SK-N-SH (cell line): ENCODE results near the gene ATG2A. TPM values are rescaled to one million over a fixed set of nuclear protein-coding genes. Genes with fewer than 3 reads are reported as not detected.

Experiments used
- CTCF ChIA-PET: fragments of 300-600, 350-600 bp; formaldehyde crosslinking; extraction: SDS; loops from one replicate; lab custom pipeline; 2021; lab: Yijun Ruan, JAX
- POLR2A ChIA-PET: fragments of 350-600 bp; sonication (Branson Sonifier 250); formaldehyde crosslinking; extraction: SDS; loops from one replicate; lab custom pipeline; 2020; ENCODE audit warnings: antibody characterized with exemption, inconsistent platforms; lab: Yijun Ruan, JAX
- DNase-seq: peaks from one replicate; pipeline ENCODE4 v3.0.0; 2012
- H2AFZ ChIP-seq: fragments of 200-600 bp; sonication (generic); 2 replicates; pipeline ENCODE4 v1.8.1; 2016; ENCODE audit warnings: antibody characterized with exemption, mild to moderate bottlenecking, low read depth
- H3F3A ChIP-seq: fragments of 200-600 bp; sonication (generic); replicated peaks from 2 replicates; pipeline ENCODE3; 2016; ENCODE audit warnings: antibody characterized with exemption, mild to moderate bottlenecking; ENCODE audit not compliant: insufficient read depth
- H3K27ac ChIP-seq, 2 experiments: fragments of 200-500 bp in 1 of 2; fragments of 200-600 bp in 1 of 2; sonication (Bioruptor generic) in 1 of 2; sonication (generic), shearing (Covaris generic) in 1 of 2; 2 replicates each; pipeline versions ENCODE4 v1.5.1 to v1.6.1; 2014 to 2016; ENCODE audit warnings: low read depth in 2 of 2, inconsistent platforms in 1 of 2, low read length in 1 of 2, mild to moderate bottlenecking in 1 of 2, mixed read lengths in 1 of 2
- H3K27me3 ChIP-seq: fragments of 200-600 bp; sonication (generic), shearing (Covaris generic); 2 replicates; pipeline ENCODE4 v1.6.1; 2016; ENCODE audit warnings: mixed run types; ENCODE audit not compliant: insufficient read depth
- H3K36me3 ChIP-seq, 2 experiments: fragments of 200-500 bp in 1 of 2; fragments of 200-600 bp in 1 of 2; sonication (Bioruptor generic) in 1 of 2; sonication (generic) in 1 of 2; replicated peaks in 1 of 2; 2 replicates each; pipeline versions ENCODE3 to v1.5.1; 2014 to 2016; ENCODE audit warnings: low read length in 1 of 2, mild to moderate bottlenecking in 1 of 2; ENCODE audit not compliant: insufficient read depth in 2 of 2, control insufficient read depth in 1 of 2
- H3K4me1 ChIP-seq, 2 experiments: fragments of 200-500 bp in 1 of 2; fragments of 200-600 bp in 1 of 2; sonication (Bioruptor generic) in 1 of 2; sonication (generic), shearing (Covaris generic) in 1 of 2; 2 replicates each; pipeline versions ENCODE4 v1.5.1 to v1.6.1; 2014 to 2016; ENCODE audit warnings: low read depth in 1 of 2, low read length in 1 of 2, mixed run types in 1 of 2; ENCODE audit not compliant: insufficient read depth in 2 of 2, control insufficient read depth in 1 of 2
- H3K4me2 ChIP-seq: fragments of 200-600 bp; sonication (generic), shearing (Covaris generic); 2 replicates; pipeline ENCODE4 v1.6.1; 2017; ENCODE audit warnings: mixed run types
- H3K4me3 ChIP-seq, 2 experiments: fragments of 200-500 bp in 1 of 2; fragments of 200-600 bp in 1 of 2; sonication (Bioruptor generic) in 1 of 2; sonication (generic), shearing (Covaris generic) in 1 of 2; 2 replicates each; pipeline versions ENCODE4 v1.5.1 to v1.8.1; 2014 to 2016; ENCODE audit warnings: low read depth in 2 of 2, inconsistent platforms in 1 of 2, low read length in 1 of 2, mild to moderate bottlenecking in 1 of 2, mixed read lengths in 1 of 2, moderate library complexity in 1 of 2
- H3K79me2 ChIP-seq: fragments of 200-600 bp; sonication (generic); 2 replicates; pipeline ENCODE4 v1.8.1; 2017; ENCODE audit warnings: mild to moderate bottlenecking; ENCODE audit not compliant: insufficient read depth
- H3K9ac ChIP-seq: fragments of 200-600 bp; sonication (generic); 2 replicates; pipeline ENCODE4 v1.6.1; 2017; ENCODE audit warnings: mixed run types
- H3K9me2 ChIP-seq: fragments of 200-600 bp; sonication (generic); 2 replicates; pipeline ENCODE4 v1.6.1; 2017; ENCODE audit warnings: mixed run types
- H3K9me3 ChIP-seq: fragments of 200-600 bp; sonication (generic); 2 replicates; pipeline ENCODE4 v1.6.1; 2017; ENCODE audit warnings: mixed run types, mild to moderate bottlenecking, moderate library complexity
- H4K20me1 ChIP-seq: fragments of 200-600 bp; sonication (generic); 2 replicates; pipeline ENCODE4 v1.6.1; 2017; ENCODE audit warnings: mild to moderate bottlenecking, mixed run types; ENCODE audit not compliant: insufficient read depth
- ELF1 ChIP-seq: IDR thresholded peaks from 2 replicates; pipeline ENCODE4 v1.4.0; 2012
- EZH2phosphoT487 ChIP-seq: fragments of 200-600 bp; sonication (generic); IDR thresholded peaks from 2 replicates; pipeline ENCODE4 v1.6.1; 2017; ENCODE audit warnings: low read depth, mixed run types, mild to moderate bottlenecking, antibody characterized with exemption, moderate library complexity, borderline replicate concordance
- FOSL2 ChIP-seq: IDR thresholded peaks from 2 replicates; pipeline ENCODE4 v1.4.0; 2012; ENCODE audit warnings: low read depth, mild to moderate bottlenecking, moderate library complexity, borderline replicate concordance
- JUND ChIP-seq: IDR thresholded peaks from 2 replicates; pipeline ENCODE4 v1.4.0; 2012
- MEF2A ChIP-seq: IDR thresholded peaks from 2 replicates; pipeline ENCODE4 v1.4.0; 2012; ENCODE audit warnings: low read depth, borderline replicate concordance
- NRF1 ChIP-seq: IDR thresholded peaks from 2 replicates; pipeline ENCODE4 v1.6.1; 2012; ENCODE audit warnings: low read depth, mild to moderate bottlenecking, low read length
- PBX3 ChIP-seq: IDR thresholded peaks from 2 replicates; pipeline ENCODE4; 2012
- POLR2AphosphoS5 ChIP-seq: IDR thresholded peaks from 2 replicates; pipeline ENCODE4 v1.6.1; 2012; ENCODE audit warnings: low read depth, low read length
- RCOR1 ChIP-seq: fragments of 150-350 bp; IDR thresholded peaks from 2 replicates; pipeline ENCODE4 v1.6.1; 2017; ENCODE audit warnings: antibody characterized with exemption, low read length
- REST ChIP-seq: IDR thresholded peaks from 2 replicates; pipeline ENCODE4 v1.6.1; 2012; ENCODE audit warnings: mild to moderate bottlenecking, low read depth, low read length, moderate library complexity
- RFX5 ChIP-seq: IDR thresholded peaks from 2 replicates; pipeline ENCODE4 v1.6.1; 2012; ENCODE audit warnings: mild to moderate bottlenecking, improper control_type of control experiment, low read length
- RXRA ChIP-seq: IDR thresholded peaks from 2 replicates; pipeline ENCODE4 v1.4.0; 2012; ENCODE audit warnings: low read depth, mild to moderate bottlenecking, borderline replicate concordance
- SIN3A ChIP-seq: IDR thresholded peaks from 2 replicates; pipeline ENCODE4 v1.6.1; 2012; ENCODE audit warnings: low read depth, mild to moderate bottlenecking, low read length, moderate library complexity, borderline replicate concordance
- TEAD4 ChIP-seq: IDR thresholded peaks from 2 replicates; pipeline ENCODE4 v1.4.0; 2012; ENCODE audit warnings: mild to moderate bottlenecking, borderline replicate concordance; ENCODE audit not compliant: insufficient read depth
- USF1 ChIP-seq: IDR thresholded peaks from 2 replicates; pipeline ENCODE4 v1.4.0; 2012; ENCODE audit warnings: low read depth, borderline replicate concordance
- USF2 ChIP-seq: fragments of 150-350 bp; IDR thresholded peaks from 2 replicates; pipeline ENCODE4 v1.6.1; 2017; ENCODE audit warnings: antibody characterized with exemption, low read length, low read depth, borderline replicate concordance
- YY1 ChIP-seq: IDR thresholded peaks from 2 replicates; pipeline ENCODE4 v1.4.0; 2012; ENCODE audit warnings: low read depth, mild to moderate bottlenecking
- ZBTB33 ChIP-seq: IDR thresholded peaks from 2 replicates; pipeline ENCODE4 v1.4.0; 2012; ENCODE audit warnings: low read depth, borderline replicate concordance
- WGBS: methylation state at CpG from one replicate; pipeline ENCODE4 v1.1.6; 2017; ENCODE audit warnings: low lambda C conversion rate; 5-methylcytosine and 5-hydroxymethylcytosine counted together
- polyA plus RNA-seq, 3 experiments: library from polyadenylated mRNA; depleted of rRNA; stranded (reverse); fragments of >200 nt; gene quantifications; 2 replicates each; pipeline ENCODE4 v1.2.3, GENCODE V29; 2012

The ATG2A gene
- polyA plus RNA-seq, 1 of the 3 experiments (the other 2 are of a cell fraction) = 7.1 TPM

- WGBS = no CpG with 5 or more reads among the region's 5 CpGs
- CTCF ChIA-PET = interaction anchor here (0.8 to 26.7 kb wide), 4 partner anchors 11 to 131 kb away, joined by 3 to 530 read pairs (median 11); partner anchors contain the start of genes ARL2 and CDC42BPG
Observed at GRCh38 chr11:64883575-64883974, 33.4 kb downstream of the ATG2A start.

More at GRCh38 chr11:64883575-64883974, 33.4 kb downstream of the ATG2A start:
- H3K27me3 ChIP-seq = no peaks in the 10 kb centered on the region
- H3K36me3 ChIP-seq = no peaks in the 10 kb centered on the region
- H3K4me3 ChIP-seq = no peak overlapping the region
- H3K27ac ChIP-seq = no peak overlapping the region
- H3K9ac ChIP-seq = no peak overlapping the region
- no peaks in the 10 kb centered on the region for H4K20me1 ChIP-seq
- H2AFZ ChIP-seq = no peak overlapping the region
- TF ChIP-seq SIN3A = no peak
- TF ChIP-seq FOSL2 = no peak
- no peak for TF ChIP-seq JUND
- no peak for TF ChIP-seq TEAD4
- no peak for TF ChIP-seq RFX5
- TF ChIP-seq ZBTB33 = no peak
- TF ChIP-seq PBX3 = no peak
- TF ChIP-seq EZH2phosphoT487 = no peak
- no peak for TF ChIP-seq USF2
- no peak for TF ChIP-seq ELF1
- no peak for TF ChIP-seq REST
- no peak for TF ChIP-seq USF1
- no peak for TF ChIP-seq YY1
- no peak for TF ChIP-seq RXRA
- no peak for TF ChIP-seq POLR2AphosphoS5
- TF ChIP-seq RCOR1 = no peak
- no peak for TF ChIP-seq MEF2A
- no peak for TF ChIP-seq NRF1
- no peak for DNase-seq
- no peak overlapping the region for H3K4me2 ChIP-seq
- peaks cover 0 to 22% of the 10 kb centered on the region in 2 experiments; a peak in 1 of 4 replicates for H3K4me1 ChIP-seq
- no peaks in the 10 kb centered on the region for H3K79me2 ChIP-seq
- peaks cover 5% of the 10 kb centered on the region for H3F3A ChIP-seq
- POLR2A ChIA-PET = no interaction called here
- H3K9me3 ChIP-seq = no peaks in the 10 kb centered on the region
- no peaks in the 10 kb centered on the region for H3K9me2 ChIP-seq
